ENCODE data around the gene EXOSC3.
"Not testable (repeated sequence)": the region's sequence is repeated elsewhere in the genome, so short reads cannot be mapped to it uniquely, and the experiment has no call there.

DNA sequence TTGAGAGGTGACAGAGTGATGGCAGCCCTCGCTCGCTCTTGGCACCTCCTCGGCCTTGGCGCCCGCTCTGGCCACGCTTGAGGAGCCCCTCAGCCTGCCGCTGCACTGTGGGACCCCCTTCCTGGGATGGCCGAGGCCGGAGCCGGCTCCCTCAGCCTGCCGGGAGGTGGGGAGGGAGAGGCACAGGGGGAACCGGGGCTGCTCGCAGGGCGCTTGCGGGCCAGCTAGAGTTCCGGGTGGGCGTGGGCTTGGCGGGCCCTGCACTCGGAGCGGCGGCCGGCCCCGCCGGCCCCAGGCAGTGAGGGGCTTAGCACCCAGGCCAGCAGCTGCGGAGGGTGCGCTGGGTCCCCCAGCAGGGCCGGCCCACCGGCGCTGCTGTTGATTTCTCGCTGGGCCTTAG, 33.2 kb downstream of the EXOSC3 start:
- TF ChIP-seq SETDB1 (CRISPR knock-in tag; IDR thresholded peaks at IDR 0.05; ENCODE audit: borderline replicate concordance); ZNF644 (CRISPR knock-in tag; IDR thresholded peaks at IDR 0.05; ENCODE audit: low read depth); ZNF274 (CRISPR knock-in tag; IDR thresholded peaks at IDR 0.05); SPEN (CRISPR knock-in tag; IDR thresholded peaks at IDR 0.05; ENCODE audit: low read depth); ZNF430 (CRISPR knock-in tag; IDR thresholded peaks at IDR 0.05); TP53 (CRISPR knock-in tag; conservative IDR thresholded peaks at IDR 0.05); CTCF (CRISPR knock-in tag; IDR thresholded peaks at IDR 0.05); ZNF629 (CRISPR knock-in tag; conservative IDR thresholded peaks at IDR 0.05): not testable (repeated sequence)
- TF ChIP-seq, protein P1, sequence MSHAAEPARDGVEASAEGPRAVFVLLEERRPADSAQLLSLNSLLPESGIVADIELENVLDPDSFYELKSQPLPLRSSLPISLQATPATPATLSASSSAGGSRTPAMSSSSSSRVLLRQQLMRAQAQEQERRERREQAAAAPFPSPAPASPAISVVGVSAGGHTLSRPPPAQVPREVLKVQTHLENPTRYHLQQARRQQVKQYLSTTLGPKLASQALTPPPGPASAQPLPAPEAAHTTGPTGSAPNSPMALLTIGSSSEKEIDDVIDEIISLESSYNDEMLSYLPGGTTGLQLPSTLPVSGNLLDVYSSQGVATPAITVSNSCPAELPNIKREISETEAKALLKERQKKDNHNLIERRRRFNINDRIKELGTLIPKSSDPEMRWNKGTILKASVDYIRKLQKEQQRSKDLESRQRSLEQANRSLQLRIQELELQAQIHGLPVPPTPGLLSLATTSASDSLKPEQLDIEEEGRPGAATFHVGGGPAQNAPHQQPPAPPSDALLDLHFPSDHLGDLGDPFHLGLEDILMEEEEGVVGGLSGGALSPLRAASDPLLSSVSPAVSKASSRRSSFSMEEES (CRISPR knock-in tag; IDR thresholded peaks at IDR 0.05): not testable (repeated sequence)
